Measurements from ENCODE around the gene BTBD9.
A peak's percentile ranks its signal among the peaks of the same experiment; 100 is the strongest.
"Not testable (repeated sequence)": the region's sequence is repeated elsewhere in the genome, so short reads cannot be mapped to it uniquely, and the experiment has no call there.

The BTBD9 gene

DNA sequence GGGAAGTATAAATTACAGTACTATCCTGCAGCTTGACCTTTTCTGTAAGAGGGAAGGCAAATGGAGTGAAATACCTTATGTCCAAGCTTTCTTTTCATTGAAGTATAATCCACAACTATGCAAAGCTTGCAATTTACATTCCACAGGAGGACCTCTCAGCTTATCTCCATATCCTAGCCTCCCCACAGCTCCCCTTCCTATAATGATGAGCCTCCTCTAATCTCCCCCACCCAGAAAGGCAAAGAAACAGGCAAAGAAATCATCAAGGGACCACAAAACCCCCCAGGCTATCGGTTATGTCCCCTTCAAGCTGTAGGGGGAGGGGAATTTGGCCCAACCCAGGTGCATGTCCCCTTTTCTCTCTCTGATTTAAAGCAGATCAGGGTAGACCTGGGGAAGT lies 21.4 kb downstream of the BTBD9 start:
- H4K91ac ChIP-seq (ENCODE audit: low read length); H2BK15ac ChIP-seq (ENCODE audit: low read depth, poor library complexity, severe bottlenecking); H3K14ac ChIP-seq (ENCODE audit: low read length in 2 of 2); H2AK5ac ChIP-seq (ENCODE audit: low read length, severe bottlenecking); H2BK5ac ChIP-seq (ENCODE audit: low read depth, low read length, poor library complexity, severe bottlenecking); H4K8ac ChIP-seq (ENCODE audit: low read length); H3K23ac ChIP-seq (ENCODE audit: low read length in 2 of 2); H2BK12ac ChIP-seq (ENCODE audit: low read length in 2 of 2); H3K4me2 ChIP-seq (ENCODE audit: low read length, poor library complexity, severe bottlenecking); H3K9ac ChIP-seq (ENCODE audit: low read length); H3K27me3 ChIP-seq (ENCODE audit: control insufficient read depth in 1 of 2, insufficient read depth in 1 of 2, low read length in 2 of 2); H2AFZ ChIP-seq (ENCODE audit: low read depth, low read length); DNase-seq; H3K36me3 ChIP-seq (ENCODE audit: control insufficient read depth in 1 of 2, insufficient read depth in 2 of 2, low read depth in 1 of 2, low read length in 2 of 2); H3K4me3 ChIP-seq (ENCODE audit: insufficient read depth in 1 of 2, low read depth in 1 of 2, low read length in 2 of 2); H2BK120ac ChIP-seq (ENCODE audit: low read depth, low read length); H3K4ac ChIP-seq (ENCODE audit: low read depth in 1 of 2, low read length in 2 of 2); H3K9me3 ChIP-seq (ENCODE audit: control insufficient read depth, low read length); H3K18ac ChIP-seq (ENCODE audit: low read depth in 1 of 2, low read length in 2 of 2); H3K4me1 ChIP-seq (ENCODE audit: control insufficient read depth, insufficient read depth, low read depth, low read length): not testable (repeated sequence)
- WGBS = 80% methylated on average over 1 of the region's 1 CpG
- H3K27ac ChIP-seq (ENCODE audit: low read length, poor library complexity, severe bottlenecking) = peak overlapping the region; percentile 49
- peaks cover 45% of the 10 kb centered on the region for H3K79me1 ChIP-seq (replicated peaks; ENCODE audit: low read length, poor library complexity, severe bottlenecking)

DNA sequence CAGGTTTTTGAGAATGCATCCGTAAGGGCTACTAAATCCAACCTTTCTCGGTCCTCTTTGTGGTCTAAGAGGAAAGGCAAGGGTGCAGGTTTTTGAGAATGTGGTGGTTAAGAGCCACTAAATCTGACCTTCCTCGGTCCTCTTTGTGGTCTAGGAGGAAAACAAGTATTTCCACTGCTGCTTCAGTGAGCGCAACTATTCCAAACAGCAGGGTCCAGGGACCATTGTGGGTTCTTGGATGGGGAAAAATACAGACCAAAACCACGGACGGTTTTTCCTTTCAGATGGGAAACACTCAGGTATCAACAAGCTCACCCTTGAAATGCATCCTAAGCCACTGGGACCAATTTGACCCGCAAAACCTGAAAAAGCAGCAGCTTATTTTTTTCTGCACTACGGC lies 21.9 kb downstream of the BTBD9 start:
- no peak for DNase-seq
- Histone ChIP-seq H2AFZ (ENCODE audit: low read depth, low read length) (no peak overlapping the region), H2BK120ac (ENCODE audit: low read depth, low read length) (no peak overlapping the region), H2BK12ac (ENCODE audit: low read length in 2 of 2) (no peak overlapping the region), H4K91ac (ENCODE audit: low read length) (no peak overlapping the region), H3K23ac (ENCODE audit: low read length in 2 of 2) (no peak overlapping the region), H3K4me1 (ENCODE audit: control insufficient read depth, insufficient read depth, low read depth, low read length) (peaks cover 4% of the 10 kb centered on the region), H3K79me1 (replicated peaks; ENCODE audit: low read length, poor library complexity, severe bottlenecking) (peaks cover 45% of the 10 kb centered on the region), H3K18ac (ENCODE audit: low read depth in 1 of 2, low read length in 2 of 2) (no peak overlapping the region), H3K9me3 (ENCODE audit: control insufficient read depth, low read length) (no peaks in the 10 kb centered on the region), H3K14ac (ENCODE audit: low read length in 2 of 2) (no peak overlapping the region), H3K27ac (ENCODE audit: low read length, poor library complexity, severe bottlenecking) (peak overlapping the region; percentile 64), H3K27me3 (ENCODE audit: control insufficient read depth in 1 of 2, insufficient read depth in 1 of 2, low read length in 2 of 2) (no peaks in the 10 kb centered on the region), H3K4me3 (ENCODE audit: insufficient read depth in 1 of 2, low read depth in 1 of 2, low read length in 2 of 2) (no peak overlapping the region), H2AK5ac (ENCODE audit: low read length, severe bottlenecking) (peak overlapping the region; percentile 57), H4K8ac (ENCODE audit: low read length) (no peak overlapping the region), H3K9ac (ENCODE audit: low read length) (no peak overlapping the region), H3K36me3 (ENCODE audit: control insufficient read depth in 1 of 2, insufficient read depth in 2 of 2, low read depth in 1 of 2, low read length in 2 of 2) (no peaks in the 10 kb centered on the region), H3K4me2 (ENCODE audit: low read length, poor library complexity, severe bottlenecking) (peak overlapping the region; percentile 29), H3K4ac (ENCODE audit: low read depth in 1 of 2, low read length in 2 of 2) (no peak overlapping the region), H2BK15ac (ENCODE audit: low read depth, poor library complexity, severe bottlenecking) (no peak overlapping the region), H2BK5ac (ENCODE audit: low read depth, low read length, poor library complexity, severe bottlenecking) (no peak overlapping the region)
- WGBS = 96% methylated on average over 8 of the region's 8 CpGs

DNA sequence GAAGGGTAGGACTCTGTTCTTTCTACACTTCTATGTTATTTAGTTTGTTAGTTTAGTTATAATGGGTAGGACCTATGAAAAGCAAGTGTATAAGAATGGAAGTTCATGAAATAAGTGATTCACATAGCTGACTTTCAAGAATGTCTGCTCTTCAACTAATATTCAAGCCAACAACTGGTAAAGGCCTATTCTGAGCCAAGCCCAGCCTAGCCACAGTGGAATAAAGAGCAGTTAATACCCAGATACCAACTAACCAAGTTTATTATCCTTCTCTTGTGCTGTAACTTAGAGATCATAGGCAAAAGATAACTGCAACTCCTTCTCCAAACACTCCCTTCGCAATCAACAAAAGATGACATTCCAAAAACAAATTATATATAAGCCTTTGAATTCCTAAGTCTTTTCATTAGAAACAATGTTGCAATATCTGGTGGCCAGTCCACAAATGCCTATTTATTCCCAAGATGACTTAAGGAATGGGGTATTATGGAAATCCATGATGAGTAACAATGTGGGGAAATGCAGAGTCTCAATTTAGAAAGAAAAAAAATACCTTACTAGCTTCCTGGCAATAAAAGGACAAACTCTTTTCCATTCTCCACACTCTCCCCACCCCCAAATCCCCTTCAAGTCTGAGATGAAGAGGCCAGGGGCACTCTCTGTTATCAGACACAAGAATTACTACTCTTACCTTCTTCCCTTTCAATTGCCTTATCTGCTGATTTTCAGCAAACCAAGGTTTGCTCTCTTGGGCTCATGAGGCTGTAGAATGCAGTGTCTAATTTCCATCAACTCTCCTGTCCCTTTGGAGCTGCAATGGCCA lies 27.4 kb downstream of the BTBD9 start:
- Histone ChIP-seq H2AK5ac (ENCODE audit: low read length, severe bottlenecking) (no peak overlapping the region), H4K8ac (ENCODE audit: low read length) (no peak overlapping the region), H3K4me2 (ENCODE audit: low read length, poor library complexity, severe bottlenecking) (no peak overlapping the region), H4K91ac (ENCODE audit: low read length) (no peak overlapping the region), H2BK12ac (ENCODE audit: low read length in 2 of 2) (no peak overlapping the region), H3K9ac (ENCODE audit: low read length) (peak overlapping the region; percentile 58), H2BK5ac (ENCODE audit: low read depth, low read length, poor library complexity, severe bottlenecking) (no peak overlapping the region), H3K9me3 (ENCODE audit: control insufficient read depth, low read length) (no peaks in the 10 kb centered on the region), H3K23ac (ENCODE audit: low read length in 2 of 2) (no peak overlapping the region), H3K18ac (ENCODE audit: low read depth in 1 of 2, low read length in 2 of 2) (no peak overlapping the region), H2BK120ac (ENCODE audit: low read depth, low read length) (no peak overlapping the region), H3K36me3 (ENCODE audit: control insufficient read depth in 1 of 2, insufficient read depth in 2 of 2, low read depth in 1 of 2, low read length in 2 of 2) (no peaks in the 10 kb centered on the region), H2AFZ (ENCODE audit: low read depth, low read length) (no peak overlapping the region), H2BK15ac (ENCODE audit: low read depth, poor library complexity, severe bottlenecking) (no peak overlapping the region), H3K4me1 (ENCODE audit: control insufficient read depth, insufficient read depth, low read depth, low read length) (peaks cover 1% of the 10 kb centered on the region), H3K27me3 (ENCODE audit: control insufficient read depth in 1 of 2, insufficient read depth in 1 of 2, low read length in 2 of 2) (no peaks in the 10 kb centered on the region), H3K79me1 (replicated peaks; ENCODE audit: low read length, poor library complexity, severe bottlenecking) (peaks cover 29% of the 10 kb centered on the region), H3K4me3 (ENCODE audit: insufficient read depth in 1 of 2, low read depth in 1 of 2, low read length in 2 of 2) (peak overlapping the region in 1 of 2 experiments; percentile 58), H3K27ac (ENCODE audit: low read length, poor library complexity, severe bottlenecking) (no peak overlapping the region), H3K14ac (ENCODE audit: low read length in 2 of 2) (no peak overlapping the region), H3K4ac (ENCODE audit: low read depth in 1 of 2, low read length in 2 of 2) (no peak overlapping the region)
- no CpG with 5 or more reads among the region's 1 CpG for WGBS
- DNase-seq = peak; percentile 74

DNA sequence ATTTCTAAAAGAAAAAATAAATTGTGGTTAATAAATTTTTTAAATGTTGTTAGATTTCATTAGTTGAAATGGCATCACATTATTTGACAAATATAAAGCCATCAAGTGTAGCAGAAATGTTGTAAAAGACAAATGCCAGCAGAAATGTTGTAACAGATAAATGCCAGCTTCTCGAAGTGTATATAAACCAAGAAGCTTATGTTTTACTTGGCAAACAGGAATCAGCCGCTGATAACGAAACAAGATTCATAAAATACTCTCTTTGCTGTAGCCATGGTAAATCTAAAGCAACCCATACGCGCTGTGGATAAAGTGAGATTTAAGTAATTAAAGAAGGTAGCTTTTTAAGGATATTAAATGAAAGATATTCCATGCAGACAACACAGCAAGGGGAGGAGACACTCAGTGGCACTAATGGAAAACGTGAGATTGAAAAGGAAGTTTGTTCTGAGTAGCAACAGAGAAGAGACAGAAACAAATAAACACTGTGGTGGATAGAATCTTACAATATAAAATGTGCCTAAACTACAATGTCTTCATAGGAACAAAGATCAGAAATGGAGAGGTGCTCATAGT lies 29.6 kb downstream of the BTBD9 start:
- no peak overlapping the region for H2BK15ac ChIP-seq (ENCODE audit: low read depth, poor library complexity, severe bottlenecking)
- H3K18ac ChIP-seq (ENCODE audit: low read depth in 1 of 2, low read length in 2 of 2) = no peak overlapping the region
- no peak overlapping the region for H3K4ac ChIP-seq (ENCODE audit: low read depth in 1 of 2, low read length in 2 of 2)
- 79% methylated on average over 5 of the region's 6 CpGs for WGBS
- H3K36me3 ChIP-seq (ENCODE audit: control insufficient read depth in 1 of 2, insufficient read depth in 2 of 2, low read depth in 1 of 2, low read length in 2 of 2) = no peaks in the 10 kb centered on the region
- H3K9me3 ChIP-seq (ENCODE audit: control insufficient read depth, low read length) = no peaks in the 10 kb centered on the region
- no peak overlapping the region for H3K27ac ChIP-seq (ENCODE audit: low read length, poor library complexity, severe bottlenecking)
- no peak overlapping the region for H3K23ac ChIP-seq (ENCODE audit: low read length in 2 of 2)
- no peak overlapping the region for H4K8ac ChIP-seq (ENCODE audit: low read length)
- no peaks in the 10 kb centered on the region for H3K27me3 ChIP-seq (ENCODE audit: control insufficient read depth in 1 of 2, insufficient read depth in 1 of 2, low read length in 2 of 2)
- no peak overlapping the region for H4K91ac ChIP-seq (ENCODE audit: low read length)
- no peak overlapping the region for H2BK5ac ChIP-seq (ENCODE audit: low read depth, low read length, poor library complexity, severe bottlenecking)
- no peak overlapping the region for H3K4me2 ChIP-seq (ENCODE audit: low read length, poor library complexity, severe bottlenecking)
- H2AFZ ChIP-seq (ENCODE audit: low read depth, low read length) = no peak overlapping the region
- DNase-seq = no peak
- peaks cover 2% of the 10 kb centered on the region for H3K4me1 ChIP-seq (ENCODE audit: control insufficient read depth, insufficient read depth, low read depth, low read length)
- H3K79me1 ChIP-seq (replicated peaks; ENCODE audit: low read length, poor library complexity, severe bottlenecking) = peaks cover 19% of the 10 kb centered on the region
- no peak overlapping the region for H2BK12ac ChIP-seq (ENCODE audit: low read length in 2 of 2)
- no peak overlapping the region for H2AK5ac ChIP-seq (ENCODE audit: low read length, severe bottlenecking)
- no peak overlapping the region for H3K14ac ChIP-seq (ENCODE audit: low read length in 2 of 2)
- H3K9ac ChIP-seq (ENCODE audit: low read length) = no peak overlapping the region
- H2BK120ac ChIP-seq (ENCODE audit: low read depth, low read length) = no peak overlapping the region
- H3K4me3 ChIP-seq (ENCODE audit: insufficient read depth in 1 of 2, low read depth in 1 of 2, low read length in 2 of 2) = no peak overlapping the region

All from mesenchymal stem cell (in vitro differentiated cells and primary cell).